GM18498 (cell line): ENCODE results near the gene CAPNS2.
"Not testable (repeated sequence)": the region's sequence is repeated elsewhere in the genome, so short reads cannot be mapped to it uniquely, and the experiment has no call there.

Experiments
- ATAC-seq: cut with Tn5 transposase; IDR thresholded peaks from one replicate; pipeline ENCODE4 v1.9.1; 2021; ENCODE audit warnings: mild to moderate bottlenecking, moderate library complexity; ENCODE audit not compliant: unreplicated experiment

CAPNS2 gene

DNA sequence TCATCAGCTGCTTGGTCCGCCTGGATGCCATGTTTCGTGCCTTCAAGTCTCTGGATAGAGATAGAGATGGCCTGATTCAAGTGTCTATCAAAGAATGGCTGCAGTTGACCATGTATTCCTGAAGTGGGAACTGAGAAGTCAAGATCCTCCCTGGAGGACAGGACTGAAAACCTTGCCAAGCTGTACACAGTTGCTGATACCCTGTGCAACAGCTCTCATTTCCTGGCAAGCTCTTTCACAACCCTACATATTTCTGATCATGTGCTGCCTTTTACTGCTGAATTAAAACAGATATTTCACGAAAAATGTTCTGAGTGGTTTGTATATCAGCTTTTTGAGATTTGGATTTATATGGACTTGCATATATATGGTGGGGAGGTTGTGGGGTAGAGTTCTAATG is 898 bp downstream of the CAPNS2 start:
- ATAC-seq = no peak

DNA sequence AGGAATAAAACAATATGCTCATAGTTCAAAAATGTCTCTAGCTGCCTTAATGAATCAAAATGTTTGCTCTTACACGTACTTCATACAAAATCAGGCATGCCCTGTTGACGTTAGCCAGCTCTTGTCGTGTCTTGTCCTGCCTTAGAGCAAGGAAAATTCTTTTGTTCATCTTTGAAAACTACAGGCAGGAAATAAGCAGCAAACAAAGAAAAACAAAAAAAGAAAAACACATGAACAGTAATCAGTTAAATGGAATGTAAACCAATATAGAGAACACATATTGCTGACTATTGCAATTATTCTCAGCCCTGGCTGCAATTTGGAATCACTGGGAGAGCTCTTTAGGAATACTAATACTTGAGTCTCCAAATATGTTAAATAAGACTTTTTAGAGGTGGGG is 1.7 kb downstream of the CAPNS2 start:
- ATAC-seq = no peak

DNA sequence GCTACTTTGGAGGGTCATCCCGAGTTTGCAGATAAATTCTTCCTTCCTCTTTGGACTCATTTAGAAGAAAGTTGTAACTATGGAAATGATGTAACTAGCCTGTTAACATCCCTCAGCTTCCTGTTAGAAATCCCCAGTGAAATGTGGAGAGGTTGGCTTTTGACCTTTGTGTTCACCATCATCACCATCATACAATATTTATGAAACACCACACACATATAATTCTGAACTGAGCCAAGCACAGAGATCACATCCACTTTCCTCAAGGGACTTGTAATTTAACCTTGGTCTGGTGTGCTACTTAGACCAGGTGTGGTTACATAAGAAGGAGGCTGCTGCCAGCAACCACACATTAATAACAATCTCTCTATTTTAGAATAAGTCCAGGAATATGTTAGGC is 2.5 kb downstream of the CAPNS2 start:
- no peak for ATAC-seq

DNA sequence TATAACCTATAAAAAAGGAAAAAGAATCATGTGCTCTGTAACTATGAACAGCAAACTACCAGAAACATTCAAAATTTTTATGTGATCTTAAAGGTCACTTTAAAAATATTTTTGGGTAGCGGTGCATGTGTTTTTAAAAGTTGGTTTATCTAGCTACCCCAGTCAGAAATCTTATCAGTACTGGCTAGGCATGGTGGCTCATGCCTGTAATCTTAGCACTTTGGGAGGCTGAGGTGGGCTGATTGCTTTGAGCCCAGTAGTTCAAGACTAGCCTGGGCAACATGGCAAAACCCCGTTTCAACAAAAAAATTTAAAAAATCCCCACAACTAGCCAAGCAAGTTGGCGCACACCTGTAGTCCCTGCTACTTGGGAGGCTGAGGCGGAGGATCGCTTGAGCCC is 3.7 kb downstream of the CAPNS2 start:
- ATAC-seq = no peak

DNA sequence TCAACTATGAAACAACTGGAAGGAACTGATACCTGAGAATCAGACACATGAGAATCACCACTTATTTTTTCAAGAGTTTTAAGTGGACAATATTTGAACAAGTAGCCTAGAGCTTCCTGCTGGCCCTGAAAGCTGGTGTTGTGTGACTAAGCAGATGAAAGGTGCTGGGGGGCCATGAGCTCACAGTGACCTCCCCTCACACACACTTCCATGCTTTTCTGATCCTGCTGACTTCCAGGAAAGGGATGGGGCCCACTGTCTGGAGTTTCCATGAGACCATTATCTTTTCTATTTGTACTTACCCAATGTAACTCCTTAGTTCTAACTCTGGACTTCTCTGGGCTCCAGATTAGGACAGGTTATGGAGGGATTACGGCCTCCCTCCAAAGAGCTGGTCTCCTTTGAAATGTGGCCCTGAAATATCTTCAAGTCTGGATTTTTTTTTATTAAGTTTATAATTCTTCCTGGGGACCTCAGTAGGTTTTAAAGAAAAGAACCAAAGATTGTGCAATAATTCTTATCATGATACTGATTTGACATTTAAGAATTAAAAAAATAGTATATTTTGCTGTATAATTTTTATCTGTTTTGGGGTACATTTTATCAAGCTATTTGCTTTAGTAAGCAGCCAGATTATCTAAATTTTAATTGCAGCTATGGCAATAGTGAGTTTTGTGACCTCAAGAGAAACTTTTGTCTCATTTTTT is 4.9 kb downstream of the CAPNS2 start:
- ATAC-seq = no peak

DNA sequence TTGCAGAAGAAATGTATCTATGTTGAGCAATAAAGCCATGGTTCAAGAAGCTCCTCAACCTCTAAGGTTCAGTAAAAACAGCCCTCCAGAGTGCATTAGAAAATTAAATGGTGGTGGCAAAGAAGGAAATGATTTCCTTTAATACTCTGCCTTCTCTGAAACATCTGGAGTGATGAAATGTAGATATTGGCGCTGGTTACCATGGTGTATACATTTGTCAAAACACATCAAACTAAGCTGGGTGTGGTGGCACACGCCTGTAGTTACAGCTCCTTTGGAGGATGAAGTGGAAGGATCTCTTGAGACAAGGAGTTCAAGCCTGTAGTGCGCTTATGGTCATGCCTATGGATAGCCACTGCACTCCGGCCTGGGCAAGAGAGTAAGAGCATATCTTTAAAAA is 6.0 kb downstream of the CAPNS2 start:
- no peak for ATAC-seq

DNA sequence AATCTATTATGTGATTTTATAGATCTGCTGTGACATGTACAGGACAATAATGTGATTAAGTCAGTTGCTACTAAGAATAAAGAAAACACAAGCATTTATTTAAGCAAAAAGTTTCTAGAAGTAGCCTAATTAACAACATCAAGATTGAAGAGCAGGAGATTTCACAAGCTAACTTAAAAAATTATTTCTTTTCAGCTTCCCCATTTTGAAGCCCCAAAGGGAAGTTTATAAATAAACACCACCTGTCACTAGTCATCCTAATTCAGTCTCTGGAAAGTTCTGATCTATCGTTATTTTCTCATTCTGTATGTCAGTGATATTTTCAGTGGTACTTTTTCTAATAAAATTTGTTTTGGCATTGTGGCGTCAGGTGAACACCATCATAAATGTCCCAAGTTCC is 8.3 kb downstream of the CAPNS2 start:
- no peak for ATAC-seq

DNA sequence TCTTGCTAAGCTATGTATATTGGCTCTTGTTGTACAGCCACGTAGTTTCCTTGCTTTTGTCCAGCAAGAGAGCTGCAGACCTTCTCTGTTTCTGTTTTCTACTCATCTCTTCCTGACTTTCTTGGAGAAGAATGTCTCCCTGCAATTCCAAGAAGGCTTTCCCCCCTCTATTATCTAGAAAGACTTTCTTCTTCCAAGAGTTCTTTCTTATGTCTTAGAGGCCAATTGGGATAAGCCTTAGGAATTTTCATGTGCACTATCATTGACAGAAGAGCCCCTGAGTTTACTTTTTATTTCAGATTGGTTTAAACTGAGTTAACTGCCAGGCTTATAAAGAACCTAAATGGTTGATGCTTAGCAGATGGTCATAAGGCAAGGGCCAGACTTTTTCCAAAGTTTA is 9.0 kb downstream of the CAPNS2 start:
- ATAC-seq = no peak

DNA sequence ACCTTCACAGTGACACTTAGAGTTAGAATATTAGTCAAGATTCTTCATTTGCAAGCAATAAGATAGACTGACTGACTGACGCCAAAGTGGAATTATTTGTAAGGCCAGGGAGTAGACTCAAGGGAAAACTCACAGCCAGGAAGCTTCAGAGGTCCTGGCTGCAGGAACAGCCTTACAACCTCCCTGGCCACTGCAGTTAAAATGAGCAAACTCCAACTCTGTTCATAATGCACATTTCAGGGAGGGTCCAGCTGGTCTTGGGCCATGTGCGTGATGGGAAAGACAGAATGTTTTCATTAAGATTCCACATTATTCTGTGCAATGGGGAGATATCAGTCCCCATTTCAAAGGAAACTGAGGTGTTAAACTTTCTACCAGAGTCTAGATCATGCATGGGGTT is 9.9 kb downstream of the CAPNS2 start:
- ATAC-seq = no peak

DNA sequence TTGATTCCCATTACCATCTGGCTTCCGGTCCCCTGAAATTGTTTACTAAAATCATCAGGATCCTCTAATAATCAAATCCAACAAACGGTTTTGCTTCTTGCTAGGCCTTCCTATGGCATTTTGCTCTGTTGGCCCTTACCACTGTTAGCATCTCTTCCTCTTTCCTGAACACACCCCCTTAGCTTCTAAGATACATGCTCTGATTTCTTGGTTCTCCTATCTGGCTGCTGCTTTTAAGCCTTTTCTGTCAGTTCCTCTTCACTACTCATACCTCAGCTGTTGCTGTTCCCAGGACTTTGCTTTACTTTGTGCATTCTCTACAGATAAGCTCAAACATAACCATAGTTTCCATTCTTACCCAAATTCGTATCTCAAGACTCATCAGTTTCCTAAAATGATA is 11.4 kb downstream of the CAPNS2 start:
- no peak for ATAC-seq

DNA sequence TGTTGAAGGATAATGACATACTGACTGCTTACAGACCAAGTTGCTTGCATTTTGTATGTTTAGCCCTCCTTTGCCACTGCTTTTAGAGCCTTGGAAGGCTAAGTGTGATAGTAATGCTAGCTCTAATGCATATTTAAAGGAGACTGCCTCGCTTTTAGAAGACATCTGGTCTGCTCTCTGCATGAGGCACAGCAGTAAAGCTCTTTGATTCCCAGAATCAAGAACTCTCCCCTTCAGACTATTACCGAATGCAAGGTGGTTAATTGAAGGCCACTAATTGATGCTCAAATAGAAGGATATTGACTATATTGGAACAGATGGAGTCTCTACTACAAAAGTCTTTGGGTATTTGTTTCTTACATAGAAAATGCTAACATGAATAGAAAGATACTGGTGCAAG is 19.1 kb downstream of the CAPNS2 start:
- no peak for ATAC-seq

DNA sequence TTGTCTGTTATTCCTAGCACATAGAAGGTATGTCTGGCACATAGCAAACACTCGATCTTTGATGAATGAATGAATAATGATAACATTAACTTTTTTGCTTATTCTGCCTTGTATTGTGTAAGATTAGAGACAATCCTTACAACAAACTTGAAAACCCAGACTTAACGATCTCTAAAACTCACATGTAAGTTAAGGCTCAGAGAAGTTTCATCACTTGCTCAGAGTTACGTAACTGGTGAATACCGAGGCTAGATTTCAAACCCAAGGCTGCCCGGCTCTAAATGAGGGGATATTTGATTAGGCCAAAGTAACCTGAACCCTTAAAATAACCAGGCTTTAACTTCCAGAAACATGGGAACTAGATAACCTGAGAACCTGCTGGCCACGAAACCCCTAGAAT is 22.3 kb downstream of the CAPNS2 start:
- no peak for ATAC-seq

DNA sequence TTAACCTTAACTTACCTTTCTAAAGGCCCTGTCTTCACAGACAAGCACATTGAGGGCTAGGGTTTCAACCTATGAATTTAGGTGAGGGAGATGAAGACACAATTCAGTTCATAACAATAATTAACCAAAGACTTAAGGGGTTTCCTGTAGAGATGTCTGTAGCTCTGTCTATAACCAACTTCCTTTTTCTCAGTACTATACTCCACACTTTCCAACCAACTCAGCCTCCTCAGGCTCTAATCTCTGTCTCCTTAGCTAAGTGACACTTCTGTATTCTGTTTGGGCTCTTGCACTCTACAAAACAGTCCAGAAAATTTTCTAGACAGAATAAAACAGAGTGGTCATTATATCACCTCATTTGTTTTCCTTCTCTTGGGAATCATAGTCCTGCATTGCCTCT is 25.8 kb downstream of the CAPNS2 start:
- no peak for ATAC-seq

DNA sequence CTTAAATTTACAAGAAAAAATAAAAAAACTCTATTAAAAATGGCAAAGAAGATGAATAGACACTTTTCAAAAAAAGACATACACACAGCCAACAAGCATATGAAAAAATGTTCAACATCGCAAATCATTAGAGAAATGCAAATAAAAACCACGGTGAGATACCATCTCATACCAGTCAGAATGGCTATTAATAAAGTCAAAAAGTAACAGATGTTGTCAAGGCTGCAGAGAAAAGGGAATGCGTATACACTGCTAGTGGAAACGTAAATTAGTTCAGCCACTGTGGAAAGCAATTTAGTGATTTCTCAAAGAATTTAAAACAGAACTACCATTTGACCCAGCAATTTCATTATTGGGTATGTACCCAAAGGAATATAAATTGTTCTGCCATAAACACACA is 31.4 kb downstream of the CAPNS2 start:
- no peak for ATAC-seq

DNA sequence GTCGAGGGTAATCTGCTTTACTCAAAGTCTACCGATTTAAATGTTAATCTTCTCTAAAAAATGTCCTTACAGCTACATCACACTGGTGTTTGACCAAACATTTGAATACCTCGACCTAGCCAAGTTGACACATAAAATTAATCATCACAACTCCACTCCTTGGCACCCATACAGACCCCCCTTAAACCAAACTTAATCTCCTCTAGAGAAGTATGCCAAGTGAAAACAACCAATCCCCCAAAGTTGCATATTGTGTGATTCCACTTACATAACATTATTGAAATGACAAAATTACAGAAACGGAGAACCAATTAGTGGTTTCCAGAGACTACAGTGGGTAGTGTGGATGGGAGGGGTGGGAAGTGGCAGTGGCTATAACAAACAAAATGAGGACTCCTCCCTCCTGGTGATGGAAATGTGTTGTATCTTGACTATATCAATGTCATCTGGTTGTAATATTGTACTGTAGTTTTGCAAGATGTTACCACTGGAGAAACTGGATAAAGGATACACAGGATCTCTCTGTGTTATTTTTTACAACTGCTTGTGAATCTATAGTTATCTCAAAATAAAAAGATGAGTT is 39.4 kb downstream of the CAPNS2 start:
- ATAC-seq = no peak

DNA sequence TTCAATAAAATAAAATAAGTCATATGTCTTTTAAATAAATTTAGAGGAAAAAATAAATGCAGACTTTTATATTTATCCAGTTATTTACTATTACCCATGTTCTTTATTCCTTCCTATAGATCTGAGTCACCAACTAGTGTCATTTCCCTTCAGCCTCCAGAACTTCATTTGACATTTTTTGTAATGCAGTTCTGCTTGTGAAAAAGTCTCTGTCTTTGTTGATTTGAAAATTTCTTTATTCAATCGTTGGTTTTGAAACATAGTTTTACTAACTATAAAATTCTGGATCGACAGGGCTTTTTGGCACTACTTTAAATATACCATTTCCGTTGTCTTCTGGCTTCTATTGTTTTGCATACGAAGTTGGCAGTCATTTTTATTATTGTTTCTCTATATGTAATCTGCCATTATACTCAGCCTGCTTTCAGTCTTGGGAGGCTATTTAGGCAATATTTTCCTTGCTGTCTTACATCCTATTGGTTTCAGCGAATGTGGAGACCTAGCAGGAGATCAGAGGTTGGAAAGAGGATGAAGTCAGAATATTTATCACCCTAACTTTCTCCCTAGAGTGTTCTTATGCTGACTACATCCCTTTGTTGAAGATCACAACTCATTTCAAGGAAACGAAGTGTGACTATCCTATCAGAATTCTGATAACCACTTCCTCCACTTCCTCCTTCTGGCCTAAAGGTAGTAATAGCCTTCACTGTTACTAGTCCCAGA is 47.3 kb downstream of the CAPNS2 start:
- ATAC-seq = no peak

DNA sequence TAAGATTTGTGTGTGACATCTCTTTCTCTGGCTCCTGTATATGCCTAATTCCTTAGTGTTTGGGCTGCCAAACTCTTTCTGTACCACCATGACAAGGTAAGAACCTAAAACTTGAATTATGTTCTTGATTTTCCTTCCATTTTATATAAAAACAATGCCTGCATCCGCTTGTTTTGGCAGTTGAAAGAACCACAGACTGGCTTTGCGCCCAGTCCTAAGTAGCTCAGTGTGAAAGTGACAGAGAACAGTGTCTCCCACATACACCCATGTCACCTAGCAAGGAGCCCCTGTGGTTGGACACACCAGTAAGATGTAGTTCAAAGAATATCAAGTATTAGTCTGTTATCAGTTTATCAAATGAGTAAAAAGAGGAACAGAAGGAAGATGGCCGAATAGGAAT is 48.6 kb downstream of the CAPNS2 start:
- no peak for ATAC-seq

DNA sequence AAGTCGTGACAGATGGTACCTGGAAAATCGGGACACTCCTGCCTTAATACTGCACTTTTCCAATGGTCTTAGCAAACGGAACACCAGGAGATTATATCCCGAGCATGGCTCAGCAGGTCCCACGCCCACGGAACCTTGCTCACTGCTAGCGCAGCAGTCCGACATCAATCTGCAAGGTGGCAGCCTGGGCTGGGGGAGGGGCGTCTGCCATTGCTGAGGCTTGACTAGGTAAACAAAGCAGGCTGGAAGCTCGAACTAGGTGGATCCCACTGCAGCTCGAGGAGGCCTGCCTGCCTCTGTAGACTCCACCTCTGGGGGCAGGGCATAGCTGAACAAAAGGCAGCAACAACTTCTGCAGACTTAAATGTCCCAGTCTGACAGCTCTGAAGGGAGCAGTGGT is 49.2 kb downstream of the CAPNS2 start:
- not testable (repeated sequence) for ATAC-seq
